ENCODE results near the gene SUMF2. TPM values are rescaled to one million over a fixed set of nuclear protein-coding genes. Genes with fewer than 3 reads are reported as not detected.
A peak's percentile ranks its signal among the peaks of the same experiment; 100 is the strongest.

SUMF2 gene
- total RNA-seq, 4 donors from 2014 or later, result 71.4 to 93.2 (median 80.8) TPM

DNA sequence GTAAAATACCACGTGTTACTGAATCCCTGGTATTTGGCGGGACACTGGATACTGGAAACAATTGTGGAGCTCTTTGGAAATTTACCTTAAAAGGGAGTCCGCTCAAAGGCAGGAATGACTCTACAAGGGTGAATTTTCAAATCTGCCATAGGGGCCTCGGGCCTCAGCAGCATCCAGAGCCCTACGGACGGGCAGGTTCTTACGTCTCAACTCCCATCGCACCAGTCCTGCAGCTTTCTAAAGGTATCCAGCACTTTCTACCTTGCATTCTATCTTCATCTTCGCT, 13.1 kb upstream of the SUMF2 start:
- Histone ChIP-seq H3K4me3 (peak overlapping the region; percentile 87 to 97 (median 96)), H3K36me3 (peaks cover 7 to 34% (median 27%) of the 10 kb centered on the region in 4 donors), H3K27me3 (no peaks in the 10 kb centered on the region), H3K9me3 (no peaks in the 10 kb centered on the region), H3K4me1 (peaks cover 26 to 86% (median 62%) of the 10 kb centered on the region in 4 donors), H3K27ac (replicated peaks in 1 of 4) (peak overlapping the region; percentile 93 to 99 (median 95))
- no peak for DNase-seq (ENCODE audit: extremely low spot score)
- intact Hi-C loops (cut with DNase I), result loop anchor here (10.0 kb wide), 1 partner anchor 86 kb away; the partner anchor contains the start of gene NIPSNAP2
- WGBS, result 2% methylated on average over 7 of the region's 9 CpGs
- TF ChIP-seq, protein P1, sequence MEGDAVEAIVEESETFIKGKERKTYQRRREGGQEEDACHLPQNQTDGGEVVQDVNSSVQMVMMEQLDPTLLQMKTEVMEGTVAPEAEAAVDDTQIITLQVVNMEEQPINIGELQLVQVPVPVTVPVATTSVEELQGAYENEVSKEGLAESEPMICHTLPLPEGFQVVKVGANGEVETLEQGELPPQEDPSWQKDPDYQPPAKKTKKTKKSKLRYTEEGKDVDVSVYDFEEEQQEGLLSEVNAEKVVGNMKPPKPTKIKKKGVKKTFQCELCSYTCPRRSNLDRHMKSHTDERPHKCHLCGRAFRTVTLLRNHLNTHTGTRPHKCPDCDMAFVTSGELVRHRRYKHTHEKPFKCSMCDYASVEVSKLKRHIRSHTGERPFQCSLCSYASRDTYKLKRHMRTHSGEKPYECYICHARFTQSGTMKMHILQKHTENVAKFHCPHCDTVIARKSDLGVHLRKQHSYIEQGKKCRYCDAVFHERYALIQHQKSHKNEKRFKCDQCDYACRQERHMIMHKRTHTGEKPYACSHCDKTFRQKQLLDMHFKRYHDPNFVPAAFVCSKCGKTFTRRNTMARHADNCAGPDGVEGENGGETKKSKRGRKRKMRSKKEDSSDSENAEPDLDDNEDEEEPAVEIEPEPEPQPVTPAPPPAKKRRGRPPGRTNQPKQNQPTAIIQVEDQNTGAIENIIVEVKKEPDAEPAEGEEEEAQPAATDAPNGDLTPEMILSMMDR (IDR thresholded peaks at IDR 0.05), result no peak
- TF ChIP-seq POLR2AphosphoS5 (IDR thresholded peaks at IDR 0.05) (no peak), POLR2A (IDR thresholded peaks at IDR 0.05; ENCODE audit: low read depth) (no peak), EP300 (IDR thresholded peaks at IDR 0.05) (no peak)

GRCh38 chr7:56051339-56052191, 12.5 kb upstream of the SUMF2 start, which contains the start of the genes CCT6A and PSPH:
TSS of gene CCT6A (plus strand) at chr7:56051765. CDS start at chr7:56051849, 84 bp downstream.
TSS of gene PSPH (minus strand) at chr7:56051444. CDS start at chr7:56021212, 30,232 bp downstream.
- intact Hi-C loops (cut with DNase I), result loop anchor here (10.0 kb wide), 1 partner anchor 87 kb away; the partner anchor contains the start of gene NIPSNAP2
- TF ChIP-seq POLR2AphosphoS5 (IDR thresholded peaks at IDR 0.05) (peak; percentile 97 to 98), EP300 (IDR thresholded peaks at IDR 0.05) (peak; percentile 44), POLR2A (IDR thresholded peaks at IDR 0.05; ENCODE audit: low read depth) (peak; percentile 44)
- TF ChIP-seq, protein P1 (IDR thresholded peaks at IDR 0.05), result no peak
- H3K27me3 ChIP-seq, result no peaks in the 10 kb centered on the region
- peak; percentile 99 for DNase-seq (ENCODE audit: extremely low spot score)
- H3K27ac ChIP-seq (replicated peaks in 1 of 4), result peak within 1 kb of the TSS; percentile 93 to 99 (median 95)
- H3K9me3 ChIP-seq, result no peaks in the 10 kb centered on the region
- 0% methylated on average over 22 of the region's 97 CpGs for WGBS
- H3K36me3 ChIP-seq, result peaks cover 13 to 39% (median 33%) of the 10 kb centered on the region in 4 donors
- peak within 1 kb of the TSS; percentile 87 to 97 (median 96) for H3K4me3 ChIP-seq
- peaks cover 26 to 80% (median 56%) of the 10 kb centered on the region in 4 donors for H3K4me1 ChIP-seq

DNA sequence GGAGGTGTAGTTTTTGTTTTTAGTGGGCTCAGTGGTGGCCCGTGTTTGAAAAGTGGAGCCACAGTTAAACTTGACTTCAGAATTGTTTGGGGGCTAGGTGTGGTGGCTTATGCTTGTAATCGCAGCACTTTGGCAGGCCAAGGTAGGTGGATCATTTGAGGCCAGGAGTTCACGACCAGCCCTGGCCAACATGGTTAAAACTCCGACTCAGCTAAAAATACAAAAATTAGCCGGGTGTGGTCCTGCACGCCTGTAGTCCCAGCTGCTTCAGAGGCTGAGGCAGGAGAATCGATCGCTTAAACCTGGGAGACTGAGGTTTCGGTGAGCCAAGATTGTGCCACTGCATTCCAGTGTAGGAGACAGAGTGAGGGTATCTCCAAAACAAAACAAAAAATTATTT, 10.7 kb upstream of the SUMF2 start:
- H3K36me3 ChIP-seq, result peaks cover 31 to 57% (median 51%) of the 10 kb centered on the region in 4 donors
- peaks cover 26 to 62% (median 38%) of the 10 kb centered on the region in 4 donors for H3K4me1 ChIP-seq
- no peak overlapping the region for H3K4me3 ChIP-seq
- 90% methylated on average over 9 of the region's 9 CpGs for WGBS
- TF ChIP-seq POLR2A (IDR thresholded peaks at IDR 0.05; ENCODE audit: low read depth), result no peak
- TF ChIP-seq, protein P1 (IDR thresholded peaks at IDR 0.05), result no peak
- no peak for TF ChIP-seq POLR2AphosphoS5 (IDR thresholded peaks at IDR 0.05)
- TF ChIP-seq EP300 (IDR thresholded peaks at IDR 0.05), result no peak
- no peaks in the 10 kb centered on the region for H3K27me3 ChIP-seq
- DNase-seq (ENCODE audit: extremely low spot score), result no peak
- intact Hi-C loops (cut with DNase I), result loop anchor here (10.0 kb wide), 1 partner anchor 89 kb away; the partner anchor contains the start of gene NIPSNAP2
- no peaks in the 10 kb centered on the region for H3K9me3 ChIP-seq
- H3K27ac ChIP-seq (replicated peaks in 1 of 4), result peak overlapping the region in 3 of 4 donors; percentile 5 to 39 (median 32)

DNA sequence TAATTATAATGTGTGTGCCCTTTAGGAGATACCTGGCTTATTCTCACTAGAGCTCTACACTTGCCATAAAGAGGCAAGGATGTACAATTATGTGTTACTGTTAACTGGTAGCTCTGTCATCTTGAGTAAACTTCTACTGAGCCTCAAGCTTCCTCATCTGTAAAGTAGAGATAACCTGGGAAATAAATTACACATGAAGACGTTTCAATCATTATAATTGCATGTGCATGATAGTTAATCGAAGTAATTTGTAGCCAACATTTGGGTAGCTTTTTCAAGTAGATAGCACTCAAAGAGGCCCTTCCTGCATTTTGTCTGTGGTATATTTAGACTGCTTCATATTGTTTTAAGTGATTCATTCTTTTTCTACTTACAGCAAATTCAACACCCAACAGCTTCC, 10.1 kb upstream of the SUMF2 start:
- no peak for DNase-seq (ENCODE audit: extremely low spot score)
- WGBS, result 77% methylated on average over 2 of the region's 2 CpGs
- H3K27me3 ChIP-seq, result no peaks in the 10 kb centered on the region
- H3K4me3 ChIP-seq, result no peak overlapping the region
- H3K9me3 ChIP-seq, result no peaks in the 10 kb centered on the region
- TF ChIP-seq POLR2A (IDR thresholded peaks at IDR 0.05; ENCODE audit: low read depth) (no peak), EP300 (IDR thresholded peaks at IDR 0.05) (no peak), POLR2AphosphoS5 (IDR thresholded peaks at IDR 0.05) (no peak)
- TF ChIP-seq, protein P1 (IDR thresholded peaks at IDR 0.05), result no peak
- no peak overlapping the region for H3K27ac ChIP-seq (replicated peaks in 1 of 4)
- H3K36me3 ChIP-seq, result peaks cover 37 to 64% (median 57%) of the 10 kb centered on the region in 4 donors
- H3K4me1 ChIP-seq, result peaks cover 26 to 56% (median 32%) of the 10 kb centered on the region in 4 donors
- intact Hi-C loops (cut with DNase I), result loop anchor here (10.0 kb wide), 1 partner anchor 89 kb away; the partner anchor contains the start of gene NIPSNAP2

All from esophagus muscularis mucosa (tissue), 4 donors.